Fibroblast of skin of back (primary cell): Measurements from ENCODE around the gene DDX5.
"Not testable (repeated sequence)": the region's sequence is repeated elsewhere in the genome, so short reads cannot be mapped to it uniquely, and the experiment has no call there.

Experiments
- DNase-seq: peaks from one replicate; pipeline ENCODE4 v3.0.0-alpha.2; 2013

The DDX5 gene

DNA sequence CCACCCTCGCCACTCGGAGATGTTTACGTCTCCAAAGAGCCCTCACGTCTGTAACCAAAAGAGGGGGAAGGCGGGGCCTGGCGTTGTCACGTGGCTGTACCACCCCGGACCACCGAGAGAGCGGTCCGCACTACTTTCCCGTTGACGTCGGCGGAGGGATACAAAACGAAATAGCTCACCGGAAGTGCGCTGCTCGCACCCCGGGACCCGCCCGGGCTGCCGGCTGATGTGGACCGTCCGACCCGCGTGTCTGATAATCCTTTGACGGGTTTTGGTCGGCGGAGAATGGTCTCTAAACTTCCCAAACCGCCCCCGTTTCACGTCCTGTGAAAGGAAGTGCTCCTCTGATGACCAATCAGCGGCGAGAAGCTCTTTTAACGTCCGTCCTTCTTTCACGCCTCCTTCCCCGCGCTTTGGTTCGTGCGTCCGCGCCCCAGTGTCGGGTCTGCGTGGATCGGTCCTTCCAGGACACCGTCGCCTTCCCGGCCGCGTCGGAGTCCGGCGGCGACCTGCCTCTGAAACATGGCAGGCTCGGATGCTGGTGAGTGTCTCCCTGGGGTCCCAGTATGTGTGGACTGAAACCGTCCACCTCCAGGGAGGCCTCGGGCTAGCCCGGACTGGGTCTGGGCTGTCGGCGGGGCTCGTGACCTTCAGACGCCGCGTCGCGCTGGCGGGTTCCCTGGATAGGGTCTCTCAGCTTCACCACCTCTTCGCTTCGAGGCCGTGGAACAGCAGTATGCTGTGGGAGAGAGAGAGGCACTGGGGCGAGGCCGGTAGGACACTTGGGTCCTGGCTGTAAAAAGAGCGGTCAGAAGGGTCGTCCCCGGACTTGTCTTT lies 705 bp upstream of the DDX5 start, which contains the start of gene CEP95:
TSS of gene CEP95 (plus strand) at position 402 of the 837 bp plus-strand sequence. CDS start at position 523, 121 bp downstream.
- DNase-seq = peak; percentile 98

DNA sequence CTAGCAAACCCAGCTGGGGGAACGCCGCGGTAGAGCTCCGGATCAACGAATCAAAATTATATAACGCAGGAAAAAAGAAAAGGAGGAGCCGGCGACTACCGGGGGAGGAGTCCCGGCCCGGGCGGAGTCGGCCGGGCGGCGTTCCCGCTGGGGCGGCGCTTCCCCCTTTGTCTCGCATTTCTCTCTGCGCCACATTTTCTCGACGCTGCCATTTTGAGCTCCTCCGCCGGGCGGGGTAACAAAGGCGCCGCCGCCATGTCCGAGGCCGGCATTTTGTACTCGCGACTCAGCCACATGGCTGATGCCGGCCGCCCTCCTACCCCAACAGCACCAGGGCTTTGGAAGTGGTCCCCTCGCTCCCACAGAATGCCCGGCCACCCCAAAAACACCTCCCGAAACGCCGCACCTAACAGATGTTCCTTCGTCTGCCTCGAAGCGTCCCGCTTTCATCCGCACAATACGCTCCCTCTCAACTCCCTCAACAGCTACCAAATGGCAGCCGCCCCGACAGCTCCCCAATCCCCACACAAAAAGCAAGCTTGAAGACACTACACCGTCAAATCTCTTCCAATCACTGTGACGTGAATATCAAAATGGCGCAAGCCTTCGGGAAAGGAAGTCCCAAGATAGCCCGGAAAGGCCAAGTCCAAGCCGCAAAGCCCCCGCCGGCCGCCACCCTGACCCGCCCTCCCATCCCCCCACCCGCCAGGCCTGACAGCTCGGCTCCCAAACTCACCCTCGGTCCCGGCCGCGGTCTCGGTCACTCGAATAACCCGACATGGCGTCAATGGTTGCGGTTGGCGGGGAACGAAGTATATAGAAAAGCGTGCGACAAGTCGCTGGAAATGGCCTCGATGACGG lies 519 bp downstream of the DDX5 start:
- DNase-seq = peak; percentile 91

DNA sequence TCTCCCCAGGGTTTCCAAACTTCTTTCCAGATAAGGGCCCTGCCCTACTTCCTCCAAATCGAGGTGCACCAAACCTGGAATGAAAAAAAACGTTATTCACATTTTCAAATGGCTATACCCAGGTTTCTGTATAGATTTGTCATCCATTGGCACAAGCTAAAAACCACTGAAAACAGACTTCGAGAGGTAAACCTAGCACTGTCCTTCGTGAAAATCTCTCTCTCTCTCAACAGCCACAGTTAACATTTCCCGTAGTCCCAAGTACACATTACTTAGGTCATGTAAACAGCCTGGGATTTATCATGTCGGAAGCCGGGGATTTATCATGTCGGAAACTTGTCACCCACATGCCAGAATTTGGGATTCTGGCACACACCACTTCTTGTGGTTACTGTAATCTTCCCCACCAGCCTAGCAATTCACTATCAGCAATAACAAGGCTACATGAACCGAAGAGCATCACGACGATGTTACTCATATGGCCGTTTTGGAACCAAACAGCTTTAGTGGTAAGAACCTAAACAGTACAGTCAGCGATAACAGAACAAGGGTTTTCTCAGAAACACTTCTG lies 1.2 kb downstream of the DDX5 start:
- DNase-seq = peak; percentile 51

DNA sequence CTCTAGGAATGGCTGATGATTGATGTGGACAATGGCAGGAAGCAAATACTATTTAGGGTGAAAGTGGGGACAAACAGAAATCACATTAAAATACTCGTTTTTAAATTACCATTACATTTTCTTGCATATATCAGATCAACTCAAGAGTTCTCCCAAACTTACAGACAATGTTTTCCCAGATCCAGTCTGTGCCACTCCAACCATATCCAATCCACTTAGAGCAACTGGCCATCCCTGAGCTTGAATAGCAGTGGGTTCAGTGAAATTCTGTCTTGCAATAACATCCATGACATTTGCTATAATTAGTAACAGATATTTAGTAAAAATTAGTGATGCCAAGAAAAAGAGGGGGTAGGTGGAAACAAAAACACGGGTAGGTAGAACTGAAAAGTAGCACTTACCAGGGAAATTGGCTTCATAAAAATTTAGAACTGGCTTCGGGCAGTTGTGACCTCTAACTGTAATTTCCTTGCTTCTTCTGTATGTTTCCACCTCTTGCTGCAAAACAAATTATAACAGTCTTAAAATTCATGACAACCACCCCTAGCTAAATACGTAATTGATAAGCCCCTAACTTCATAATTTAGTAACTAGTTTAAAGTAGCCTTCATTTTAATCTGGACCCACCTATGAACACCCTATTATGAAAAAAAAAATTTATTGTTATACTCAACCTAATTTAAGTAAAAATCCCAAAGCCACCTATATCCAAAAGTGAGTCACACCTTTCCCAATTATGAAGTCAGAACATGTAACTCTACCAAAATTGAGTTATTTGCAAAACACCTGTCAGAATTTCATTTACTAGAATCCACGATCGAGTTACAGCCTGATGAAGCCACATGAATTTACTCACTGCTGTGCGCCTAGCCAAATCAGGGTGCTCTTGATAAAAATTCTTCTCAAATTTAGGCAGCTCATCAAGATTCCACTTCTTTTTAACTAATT lies 2.0 kb downstream of the DDX5 start:
- no peak for DNase-seq

DNA sequence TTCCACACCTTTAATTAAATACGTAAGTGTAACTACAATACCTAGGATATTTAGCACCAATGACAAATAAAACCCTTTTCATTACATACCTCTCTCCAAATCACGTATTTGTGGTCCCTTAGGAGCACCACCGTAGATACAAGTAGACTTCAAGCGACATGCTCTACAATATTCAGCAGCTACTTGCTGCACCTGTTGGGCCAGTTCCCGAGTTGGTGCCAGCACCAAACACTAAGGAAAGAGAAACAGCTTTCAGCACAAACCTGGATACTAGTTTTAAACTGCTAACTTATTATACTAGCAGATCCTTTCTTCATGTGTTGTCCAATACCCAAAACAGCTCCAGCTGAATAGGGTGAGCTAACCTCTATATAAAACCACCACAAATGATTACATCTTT lies 2.7 kb downstream of the DDX5 start:
- DNase-seq = no peak

DNA sequence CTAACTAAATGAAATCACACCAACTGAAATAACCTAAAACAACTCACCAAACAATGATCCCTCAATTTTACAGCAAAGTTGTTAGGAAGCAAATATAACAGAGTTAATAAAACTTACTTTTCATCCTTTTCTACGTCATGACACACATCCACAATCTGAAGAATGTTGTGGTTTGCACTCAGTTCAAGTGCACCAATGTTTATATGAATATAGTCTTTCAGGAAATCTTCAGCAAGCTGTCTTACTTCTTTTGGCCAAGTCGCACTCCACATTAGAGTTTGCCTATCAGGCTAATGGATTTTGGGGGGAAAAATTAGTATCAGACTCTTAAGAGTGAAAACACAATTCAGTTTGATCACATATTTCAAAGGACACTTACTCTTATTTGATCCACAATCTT lies 3.3 kb downstream of the DDX5 start:
- no peak for DNase-seq

DNA sequence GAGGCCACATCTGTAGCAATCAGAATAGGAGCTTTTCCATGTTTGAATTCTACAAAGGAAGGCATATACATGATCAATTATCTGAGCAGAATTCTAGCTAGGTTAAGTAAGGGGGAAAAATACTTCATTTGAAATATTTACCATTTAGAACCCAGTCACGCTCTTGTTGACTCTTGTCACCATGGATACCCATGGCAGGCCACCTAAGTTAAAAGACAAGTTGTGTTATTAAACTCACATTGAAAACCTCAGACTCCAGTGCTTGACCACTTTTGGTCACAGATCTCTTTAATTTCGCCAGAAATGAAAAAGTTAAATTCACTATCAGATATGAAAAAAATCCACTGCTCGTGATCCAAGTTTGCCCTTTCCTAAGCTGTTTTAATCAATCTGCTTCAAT lies 4.1 kb downstream of the DDX5 start:
- no peak for DNase-seq

DNA sequence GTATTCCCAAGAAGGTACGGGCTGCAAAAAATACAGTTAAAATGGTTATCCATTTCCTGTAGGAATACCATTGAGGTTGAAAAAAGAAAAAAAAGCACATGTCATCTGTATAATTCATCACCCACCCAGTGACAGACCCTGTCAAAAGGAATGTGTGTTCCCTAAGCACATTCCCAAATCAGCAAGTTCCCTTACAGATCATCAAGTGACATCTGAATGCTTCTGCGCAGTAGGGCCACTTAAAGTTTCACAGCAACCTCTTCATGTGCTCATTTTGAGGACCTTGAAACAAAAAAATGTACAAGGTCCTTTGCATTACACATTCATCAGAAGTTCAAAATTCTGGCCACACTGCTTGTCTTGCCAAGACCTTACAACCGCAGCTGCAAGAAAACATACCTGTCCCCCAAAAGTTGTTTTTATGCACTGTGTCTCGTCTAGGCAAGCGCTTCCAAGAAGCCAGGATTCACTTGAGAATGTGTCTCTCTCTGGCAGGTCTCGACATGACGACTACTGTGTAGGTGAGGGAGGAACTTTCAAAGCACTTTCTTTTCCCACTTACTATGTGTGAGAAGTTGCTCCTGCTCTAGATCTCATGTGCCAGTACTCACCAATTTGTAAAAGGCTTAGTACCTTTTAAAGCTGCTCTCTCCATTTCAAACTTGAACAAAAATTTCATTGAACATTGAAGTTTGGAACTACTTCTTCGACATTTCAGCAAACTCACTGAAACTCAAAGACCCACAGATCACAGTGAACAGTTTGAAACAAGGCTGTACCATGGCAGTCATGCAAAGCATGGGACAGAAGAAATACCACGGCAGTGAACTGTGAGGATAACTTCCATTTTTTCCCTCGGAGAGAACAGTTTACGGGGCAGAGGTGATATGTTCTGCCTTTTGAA lies 5.0 kb downstream of the DDX5 start:
- no peak for DNase-seq

DNA sequence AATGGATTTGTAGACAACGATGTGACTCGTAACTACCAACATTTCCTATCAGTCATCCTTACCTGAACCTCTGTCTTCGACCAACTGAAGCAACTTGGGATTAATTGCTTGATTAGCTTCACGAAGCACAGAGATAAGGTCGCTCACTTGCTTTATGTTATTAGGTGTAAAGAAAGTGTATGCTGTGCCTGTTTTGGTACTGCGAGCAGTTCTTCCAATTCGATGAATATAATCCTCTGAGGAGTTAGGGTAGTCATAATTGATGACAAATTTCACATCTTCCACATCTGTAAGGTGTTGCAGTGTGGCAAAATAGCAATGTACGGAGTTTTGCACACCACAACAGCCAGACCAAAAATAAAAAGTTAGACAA lies 5.6 kb downstream of the DDX5 start:
- no peak for DNase-seq

DNA sequence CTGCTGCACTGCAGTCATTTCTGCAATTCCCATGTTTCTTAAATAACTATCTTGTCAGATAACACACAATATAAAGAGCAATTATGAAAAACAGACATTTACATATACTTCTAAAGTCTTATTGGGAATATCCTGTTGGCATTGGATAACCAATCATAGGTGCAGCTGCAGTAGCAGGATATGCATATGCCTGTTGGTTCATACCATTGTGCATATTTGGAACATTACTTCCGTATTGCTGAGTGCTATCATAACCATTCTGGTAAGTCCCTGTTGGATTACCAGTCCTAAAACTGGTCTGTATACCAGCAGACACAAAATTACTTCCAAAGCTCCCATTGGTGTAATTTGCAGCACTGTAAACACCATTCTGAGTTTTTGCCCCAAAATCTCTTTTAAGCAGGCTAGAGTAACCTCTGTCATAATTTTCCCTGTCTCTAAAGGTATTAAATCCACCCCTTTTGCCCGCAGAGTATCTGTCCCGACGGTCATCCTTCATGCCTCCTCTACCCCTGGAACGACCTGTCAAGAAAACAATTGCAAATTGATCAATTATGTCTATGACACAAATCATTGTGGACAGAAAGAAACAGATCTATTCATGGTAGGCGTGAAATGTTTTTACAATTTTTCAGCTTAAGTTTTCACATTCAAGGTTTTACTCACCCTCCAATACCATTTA lies 6.1 kb downstream of the DDX5 start:
- peak; percentile 39 for DNase-seq

DNA sequence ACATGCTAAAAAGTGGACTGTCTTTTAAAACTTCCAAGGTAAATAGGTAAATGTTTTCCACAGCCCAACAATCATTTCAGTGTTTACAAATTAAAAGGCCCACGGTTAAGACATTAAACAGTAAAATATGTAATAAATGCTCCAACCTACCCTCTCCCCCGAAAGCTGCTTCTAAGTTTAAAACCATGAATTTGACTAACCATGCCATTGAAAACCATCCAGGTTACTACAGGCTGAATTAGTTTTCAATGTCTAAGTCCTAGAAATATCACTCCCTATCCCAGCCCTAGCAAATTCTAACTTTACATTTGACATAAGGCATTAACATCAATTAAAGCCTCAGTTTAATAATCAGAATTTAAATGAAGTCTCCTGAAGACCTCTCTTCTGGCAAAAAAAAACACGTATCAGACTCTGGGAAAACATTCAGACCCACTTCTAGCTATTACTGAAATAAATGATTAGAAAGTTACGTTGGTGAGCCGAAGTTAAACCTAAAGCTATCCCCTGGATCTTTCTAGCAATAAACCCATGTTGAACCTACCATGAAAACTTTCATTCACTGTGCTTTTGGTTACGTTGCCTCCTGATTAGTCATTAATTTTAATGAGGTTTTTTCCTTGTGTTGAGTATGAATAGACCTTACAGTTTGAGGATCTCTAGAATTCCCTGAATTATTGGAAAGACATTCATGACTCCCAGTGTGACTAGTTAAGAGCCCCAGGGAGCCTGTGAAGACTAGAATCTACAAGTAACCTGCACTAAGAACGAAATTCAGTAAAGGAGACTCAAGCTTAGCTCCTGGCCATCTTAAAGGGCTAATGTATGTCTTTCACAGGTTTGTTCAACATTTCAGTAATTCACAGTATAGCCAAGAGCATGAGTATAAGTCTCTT lies 7.5 kb downstream of the DDX5 start:
- no peak for DNase-seq

DNA sequence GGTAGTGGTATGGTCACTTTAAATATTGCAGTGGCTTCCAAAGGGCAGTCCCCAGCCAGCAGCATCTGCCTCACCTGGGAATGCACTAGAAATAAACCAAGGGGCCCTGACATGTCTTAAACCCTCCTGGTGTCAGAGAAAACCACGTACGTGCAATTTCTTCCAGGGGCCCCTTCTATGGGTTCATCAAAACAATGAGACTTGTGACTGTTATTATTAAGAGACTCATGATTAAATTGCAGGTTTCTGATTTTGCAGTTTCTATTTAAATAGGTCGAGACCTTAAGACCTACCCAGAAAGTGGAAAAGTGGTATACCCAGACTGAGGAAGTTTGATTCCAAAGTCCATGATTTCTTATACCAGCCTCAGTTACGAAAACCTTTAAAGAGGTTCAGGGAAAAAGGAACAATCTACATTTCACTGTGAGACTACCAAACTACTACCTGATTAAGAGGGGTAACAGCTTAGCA lies 8.5 kb downstream of the DDX5 start:
- DNase-seq = no peak

DNA sequence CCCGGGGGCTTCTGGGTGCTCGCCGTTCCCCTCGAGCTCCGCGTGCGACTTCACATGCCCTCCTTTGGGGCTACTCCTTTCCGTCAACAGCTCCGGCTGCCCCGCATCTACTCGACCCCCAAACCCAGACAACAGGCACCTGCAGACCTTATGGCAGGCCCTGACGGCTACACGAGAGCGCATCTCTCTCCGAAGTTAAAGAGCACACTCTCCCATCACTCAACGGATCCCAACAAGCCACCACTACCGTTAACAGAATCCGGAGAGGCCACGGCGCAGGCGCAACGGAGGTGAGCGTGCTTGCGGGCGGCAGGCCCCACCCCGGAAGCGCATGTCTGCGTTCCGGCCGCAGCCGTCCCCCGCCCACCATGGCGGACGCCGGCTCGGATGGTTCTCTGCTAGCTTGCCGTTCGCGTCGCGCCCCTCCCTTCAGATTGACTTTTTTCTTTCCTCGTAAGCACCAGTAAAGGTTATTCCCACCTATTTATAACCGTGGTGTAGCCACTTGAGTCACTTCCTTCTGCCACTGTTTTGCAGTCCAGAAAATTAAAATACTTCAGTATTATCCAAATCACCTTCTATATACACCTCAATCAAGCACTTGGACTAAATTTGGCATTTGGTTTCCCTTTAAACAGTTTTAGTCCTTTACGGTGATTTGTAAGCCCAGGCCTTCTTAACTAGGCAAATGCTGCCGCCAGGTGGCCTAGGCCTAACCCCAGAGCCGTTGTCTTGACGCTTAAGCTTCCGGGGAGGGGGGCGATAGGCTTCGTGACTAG lies 9.1 kb downstream of the DDX5 start, which contains the start of gene POLG2:
TSS of gene POLG2 (minus strand) at position 269 of the 779 bp plus-strand sequence. CDS start at position 183, 86 bp downstream.
- DNase-seq = peak; percentile 92

DNA sequence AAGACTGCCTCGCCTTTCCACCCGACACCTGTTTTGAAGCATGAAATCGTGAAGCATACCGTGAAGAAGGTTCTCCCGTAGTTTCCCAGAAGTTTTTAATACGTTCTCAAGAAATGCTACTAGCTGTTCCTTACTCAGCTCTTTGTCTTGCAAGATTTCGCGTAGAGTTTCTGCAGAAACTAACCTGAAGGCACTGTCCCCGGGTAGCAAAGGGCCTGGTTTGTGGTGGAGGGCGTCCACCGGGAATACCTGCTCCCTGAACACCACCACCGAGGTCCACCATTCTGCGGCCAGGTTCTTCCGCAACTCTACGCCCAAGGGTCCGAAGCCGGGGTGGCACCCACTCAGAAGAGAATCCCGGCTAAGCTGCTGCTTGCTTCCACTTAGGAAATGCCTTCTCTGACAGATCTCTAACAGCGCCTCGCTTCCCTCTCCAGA lies 9.7 kb downstream of the DDX5 start:
- DNase-seq = no peak

DNA sequence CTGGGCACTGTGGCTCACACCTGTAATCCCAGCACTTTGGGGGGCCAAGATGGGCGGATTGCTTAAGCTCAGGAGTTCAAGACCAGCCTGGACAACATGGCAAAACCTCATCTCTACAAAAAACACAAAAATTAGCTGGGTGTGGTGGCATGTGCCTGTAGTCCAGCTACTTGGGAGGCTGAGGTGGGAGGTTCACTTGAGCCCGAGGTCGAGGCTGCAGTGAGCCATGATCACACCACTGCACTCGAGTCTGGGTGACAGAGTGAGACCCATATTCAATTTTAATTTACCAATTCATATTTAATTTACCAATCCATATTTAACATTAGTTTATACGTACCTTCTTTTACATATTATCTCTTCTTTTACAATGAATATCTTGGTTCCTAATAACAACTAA lies 10.8 kb downstream of the DDX5 start:
- not testable (repeated sequence) for DNase-seq

DNA sequence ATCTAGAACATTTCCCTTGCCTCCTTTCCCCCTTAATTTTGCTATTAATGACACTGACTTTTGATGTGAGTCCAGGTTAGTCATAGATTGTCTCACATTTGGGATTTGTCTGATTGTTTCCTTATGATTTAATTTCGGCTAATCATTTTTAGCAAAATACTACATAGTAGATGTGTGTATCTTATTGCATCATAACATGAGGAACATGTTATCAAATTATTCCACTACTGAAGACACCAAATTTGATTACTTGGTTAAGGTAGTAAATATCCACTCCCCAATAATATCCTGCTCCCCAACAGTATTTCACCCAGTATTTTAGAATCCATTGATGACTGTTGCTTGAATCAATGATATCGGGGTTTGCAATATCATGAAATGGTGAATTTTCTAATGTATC lies 12.0 kb downstream of the DDX5 start:
- DNase-seq = no peak

DNA sequence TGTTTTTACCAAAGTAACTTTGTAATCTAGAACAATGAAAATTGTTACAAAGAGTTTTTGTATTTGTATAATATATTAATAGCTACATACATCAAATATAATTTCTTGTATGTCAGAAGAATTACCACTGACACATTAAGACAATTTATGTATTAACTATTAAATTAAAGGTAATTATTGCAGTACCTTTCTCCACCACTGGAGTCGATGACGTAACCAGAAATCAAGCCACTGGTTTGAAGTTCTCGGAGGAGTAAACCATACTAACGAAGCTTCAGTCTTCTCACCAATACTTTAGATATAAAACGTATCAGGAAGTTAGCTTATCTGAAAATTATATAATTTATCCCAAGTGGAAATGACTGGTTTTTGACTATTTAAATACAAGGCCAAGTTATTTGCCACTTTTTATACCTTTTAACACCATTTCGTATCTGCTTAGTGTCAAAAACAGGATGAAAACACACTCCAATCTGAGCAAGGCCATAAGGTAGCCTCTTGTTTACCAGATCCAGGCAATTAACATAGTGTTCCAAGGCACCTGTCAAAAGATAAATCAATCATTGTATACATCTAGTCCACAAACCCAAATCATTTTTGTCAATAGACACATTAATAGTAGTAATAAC lies 13.5 kb downstream of the DDX5 start:
- DNase-seq = no peak

DNA sequence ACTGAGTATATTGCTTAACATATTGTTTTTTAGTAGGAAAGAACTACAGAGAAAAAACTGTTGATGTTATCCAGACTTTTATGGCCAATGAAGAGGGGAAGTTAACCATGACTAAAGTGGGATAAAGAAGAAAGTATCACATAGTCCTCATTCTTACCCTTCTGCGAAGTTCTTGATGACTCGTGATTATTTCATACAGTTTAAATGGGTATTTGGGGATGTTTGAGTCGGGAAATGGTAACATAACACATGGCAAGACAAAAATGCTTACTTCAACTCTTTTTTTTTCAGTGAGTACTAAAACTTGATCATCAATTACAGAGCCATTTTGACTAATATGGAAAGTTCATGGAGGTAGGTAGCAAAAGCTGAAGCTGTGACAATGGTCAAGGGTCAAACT lies 14.1 kb downstream of the DDX5 start:
- DNase-seq = peak; percentile 83
